HG03159 (cell line): ENCODE measurements around the gene FLNA.
"Not testable (repeated sequence)": the region's sequence is repeated elsewhere in the genome, so short reads cannot be mapped to it uniquely, and the experiment has no call there.

Source experiments
- ATAC-seq: cut with Tn5 transposase; IDR thresholded peaks from one replicate; pipeline ENCODE4 v1.9.1; 2021; ENCODE audit warnings: mild to moderate bottlenecking, moderate library complexity; ENCODE audit not compliant: unreplicated experiment

Gene FLNA

DNA sequence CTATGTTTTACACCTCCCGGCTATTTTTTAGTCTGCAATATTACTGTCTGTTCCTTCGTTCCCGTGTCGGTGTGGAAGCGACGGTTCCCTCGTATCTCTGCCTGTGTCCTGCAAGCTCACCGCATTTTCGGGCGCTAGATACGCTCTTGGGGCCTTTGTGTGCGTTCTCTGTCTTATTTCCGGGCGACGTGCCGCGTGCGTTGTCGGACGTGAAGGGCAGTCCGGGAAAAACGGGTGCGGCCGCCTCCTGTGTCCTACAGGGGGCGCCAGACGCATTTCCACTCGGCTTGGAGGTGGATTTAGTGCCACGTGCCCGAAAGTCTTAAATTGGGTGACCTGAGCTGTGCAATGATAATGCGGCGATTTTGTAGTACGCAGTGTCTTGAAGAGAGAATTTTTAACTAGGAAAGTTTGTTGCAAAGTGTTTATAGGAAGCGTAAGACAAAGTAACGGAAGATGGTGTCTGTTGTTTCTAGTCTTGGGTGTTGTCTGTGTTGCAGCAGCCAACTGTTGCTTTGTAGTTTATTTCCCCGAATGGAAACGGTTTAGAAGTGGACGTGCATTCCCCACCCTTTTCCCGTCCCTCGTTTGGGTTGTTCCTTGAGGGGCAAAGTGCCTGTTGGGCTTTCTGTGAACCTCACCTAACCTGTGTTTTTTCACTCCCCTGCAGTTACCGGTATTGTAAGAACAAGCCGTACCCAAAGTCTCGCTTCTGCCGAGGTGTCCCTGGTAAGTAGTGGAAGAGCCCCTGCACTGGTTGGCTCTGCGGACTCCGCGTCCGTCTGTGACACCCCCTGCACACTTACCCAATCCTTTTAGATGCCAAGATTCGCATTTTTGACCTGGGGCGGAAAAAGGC lies 24.5 kb upstream of the FLNA start:
- ATAC-seq = no peak

DNA sequence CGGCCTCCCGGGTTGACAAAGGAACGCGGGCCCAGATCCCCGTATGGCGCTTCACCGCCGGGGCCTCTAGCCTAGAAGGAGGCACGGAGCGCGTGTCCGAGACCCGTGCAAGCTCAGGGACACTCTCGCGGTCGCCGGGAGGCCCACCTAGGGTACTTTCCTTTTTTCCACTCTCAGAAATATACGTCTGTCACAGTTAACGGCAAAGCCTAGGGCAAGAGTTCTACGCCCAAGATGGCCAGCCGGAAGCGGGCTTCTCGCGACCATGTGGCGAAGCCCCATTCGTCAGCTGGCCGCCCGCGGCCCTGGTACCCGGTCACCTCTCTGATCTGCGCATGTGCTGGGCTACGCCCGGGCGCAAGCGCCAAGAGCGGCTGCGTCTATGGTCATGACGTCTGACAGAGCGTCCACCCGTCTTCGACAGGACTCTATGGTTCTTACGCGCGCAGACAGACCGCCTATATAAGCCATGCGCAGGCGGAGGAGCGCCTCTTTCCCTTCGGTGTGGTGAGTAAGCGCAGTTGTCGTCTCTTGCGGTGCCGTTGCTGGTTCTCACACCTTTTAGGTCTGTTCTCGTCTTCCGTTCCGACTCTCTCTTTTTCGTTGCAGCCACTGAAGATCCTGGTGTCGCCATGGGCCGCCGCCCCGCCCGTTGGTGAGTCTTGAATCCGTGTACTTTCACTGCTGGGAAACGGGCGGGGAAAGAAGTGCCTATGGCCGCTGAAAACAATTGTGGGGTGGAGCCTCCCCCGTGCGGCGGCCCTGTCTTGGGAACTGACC lies 23.6 kb upstream of the FLNA start, which contains the start of gene RPL10:
Gene RPL10, plus strand, starts transcription at position 490 of the 780 bp plus-strand sequence. Its CDS starts 143 bp downstream, at position 633.
- peak; percentile 76 for ATAC-seq

DNA sequence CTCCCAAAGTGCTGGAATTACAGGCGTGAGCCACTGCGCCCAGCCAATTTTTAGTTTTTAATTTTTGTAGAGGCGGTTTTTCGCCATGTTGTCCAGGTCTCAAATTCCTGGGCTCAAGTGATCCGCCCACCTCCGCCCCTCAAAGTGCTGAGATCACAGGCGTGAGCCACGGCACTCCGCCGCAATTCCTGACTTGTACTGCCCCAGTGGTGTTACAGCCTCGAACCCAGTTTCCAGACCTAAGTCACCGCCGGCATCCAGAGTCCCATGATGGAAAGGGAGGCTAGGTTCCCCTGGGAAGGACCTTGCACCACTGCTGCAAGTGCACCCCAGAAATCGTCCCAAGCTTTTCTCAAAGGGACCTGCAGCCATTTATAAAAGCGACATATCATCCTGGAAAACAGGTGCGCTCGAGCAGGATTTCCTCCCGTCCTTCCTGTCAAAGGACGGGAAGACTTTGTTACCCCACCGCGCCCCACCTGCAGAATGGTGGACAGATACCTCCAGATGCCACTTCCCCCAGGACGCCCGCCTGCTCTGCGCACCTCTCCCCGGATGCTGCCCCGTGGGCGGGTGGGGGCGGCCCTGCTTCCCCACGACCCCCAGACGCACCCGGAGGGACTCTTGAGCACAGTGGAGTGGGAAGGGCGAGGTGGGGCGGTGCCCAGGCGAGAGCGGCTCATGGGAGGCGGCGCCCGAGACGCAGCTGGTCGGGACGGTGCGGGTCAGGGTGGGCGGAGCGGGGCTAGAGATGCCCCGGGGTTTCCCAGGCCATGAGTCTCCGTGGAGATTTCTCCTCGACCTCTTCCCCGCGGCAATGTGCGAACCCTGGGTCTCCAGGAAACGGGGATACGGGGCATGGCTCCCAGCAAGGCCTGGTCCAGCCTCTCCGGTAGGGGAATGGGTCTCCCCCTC lies 22.8 kb upstream of the FLNA start:
- peak; percentile 41 for ATAC-seq

DNA sequence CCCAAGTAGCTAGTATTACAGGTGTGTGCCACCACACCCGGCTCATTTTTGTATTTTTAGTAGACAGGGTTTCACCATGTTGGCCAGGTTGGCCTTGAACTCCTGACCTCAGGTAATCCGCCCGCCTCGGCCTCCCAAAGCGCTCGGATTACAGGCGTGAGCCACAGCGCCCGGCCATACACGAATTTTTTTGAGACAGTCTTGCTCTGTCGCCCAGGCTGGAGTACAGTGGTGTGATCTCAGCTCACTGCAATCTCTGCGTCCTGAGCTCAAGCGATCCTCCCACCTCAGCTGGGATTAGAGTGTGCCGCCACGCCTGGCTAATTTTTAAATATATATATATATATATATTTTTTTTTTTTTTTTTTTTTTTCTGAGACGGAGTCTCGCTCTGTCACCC lies 21.9 kb upstream of the FLNA start:
- ATAC-seq = not testable (repeated sequence)

DNA sequence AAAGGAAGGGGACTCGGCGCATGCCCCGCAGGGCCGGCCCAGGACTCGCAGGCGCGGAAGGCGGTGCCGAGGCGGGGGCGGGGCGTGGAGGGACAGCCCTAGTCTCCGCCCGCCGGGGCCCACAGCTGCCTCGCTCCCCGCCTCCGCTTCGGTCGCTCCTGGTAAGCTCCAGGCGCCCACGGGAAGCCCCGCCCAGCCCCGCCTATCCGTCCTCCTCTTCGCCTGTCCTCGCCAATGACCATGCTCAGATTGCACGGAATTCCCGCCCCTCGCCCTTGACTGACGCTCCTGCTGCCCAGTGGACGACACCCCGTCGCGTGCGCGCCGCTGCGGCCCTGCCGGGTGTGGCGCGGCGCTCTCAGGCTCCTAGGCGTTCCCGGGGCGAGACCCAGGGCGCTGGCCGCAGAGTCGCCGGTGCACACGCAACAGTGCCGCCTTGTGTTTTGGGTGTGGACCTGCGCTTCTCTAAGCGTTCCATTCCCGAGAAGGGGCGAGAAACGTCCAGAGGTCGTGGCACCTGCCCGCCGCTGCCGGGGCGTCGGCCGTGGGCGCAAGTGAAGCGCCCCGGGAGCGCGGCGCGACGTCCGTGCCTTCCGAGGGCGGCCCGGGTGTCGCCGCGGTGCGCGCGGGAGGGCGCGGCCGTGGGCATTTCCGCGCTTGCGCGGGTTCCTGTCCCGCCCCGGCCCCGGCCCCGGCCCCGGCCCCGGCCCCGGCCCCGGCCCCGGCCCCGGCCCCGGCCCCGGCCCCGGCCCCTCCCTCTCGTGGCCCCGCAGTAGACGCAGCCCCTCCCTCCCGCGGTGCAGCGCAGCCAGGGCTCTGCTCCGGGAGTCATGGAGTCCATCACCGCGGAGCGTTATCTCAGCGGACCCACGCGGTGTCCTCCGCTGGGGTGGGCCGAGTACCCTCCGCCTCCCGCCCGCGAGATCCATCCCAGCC lies 15.6 kb upstream of the FLNA start:
- ATAC-seq = peak; percentile 61

DNA sequence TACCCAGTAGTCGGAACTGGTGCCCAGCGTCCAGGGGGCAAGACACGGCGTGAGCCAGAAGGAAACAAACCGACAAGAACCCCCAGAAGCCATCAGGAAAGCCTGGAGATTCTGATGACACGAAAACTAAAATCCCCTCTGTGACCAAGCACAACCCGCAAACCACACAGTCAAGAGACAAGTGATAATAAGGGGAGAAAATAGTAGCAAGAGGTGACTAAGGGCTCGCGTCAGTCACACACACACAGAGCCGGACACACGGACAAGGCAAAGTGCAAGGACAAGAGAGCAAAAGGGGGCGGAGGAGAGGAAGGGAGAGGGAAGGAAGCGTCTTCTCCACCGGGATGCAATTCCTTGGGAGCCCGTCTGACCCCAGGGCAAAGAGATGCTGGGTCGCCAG lies 14.2 kb upstream of the FLNA start:
- ATAC-seq = not testable (repeated sequence)

DNA sequence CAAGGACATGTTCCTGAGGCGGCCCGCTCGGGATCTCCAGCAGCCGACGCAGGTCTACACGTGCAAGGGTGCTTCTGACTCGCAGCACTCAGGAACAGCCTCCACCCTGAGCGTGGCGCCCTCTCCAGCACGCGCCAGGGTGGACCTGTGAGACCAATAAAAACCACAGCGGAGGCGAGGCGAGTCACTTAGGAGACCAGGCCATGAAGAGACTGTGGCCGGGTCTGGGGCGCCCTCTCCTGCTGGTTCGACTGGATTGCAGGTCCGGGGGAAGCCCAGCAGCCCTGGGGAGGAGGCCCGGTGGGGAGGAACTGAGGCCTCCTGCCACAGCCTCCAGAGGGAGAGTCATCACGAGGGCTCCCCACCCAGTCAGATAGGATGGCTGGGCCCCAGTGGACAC lies 13.7 kb upstream of the FLNA start:
- ATAC-seq = not testable (repeated sequence)

DNA sequence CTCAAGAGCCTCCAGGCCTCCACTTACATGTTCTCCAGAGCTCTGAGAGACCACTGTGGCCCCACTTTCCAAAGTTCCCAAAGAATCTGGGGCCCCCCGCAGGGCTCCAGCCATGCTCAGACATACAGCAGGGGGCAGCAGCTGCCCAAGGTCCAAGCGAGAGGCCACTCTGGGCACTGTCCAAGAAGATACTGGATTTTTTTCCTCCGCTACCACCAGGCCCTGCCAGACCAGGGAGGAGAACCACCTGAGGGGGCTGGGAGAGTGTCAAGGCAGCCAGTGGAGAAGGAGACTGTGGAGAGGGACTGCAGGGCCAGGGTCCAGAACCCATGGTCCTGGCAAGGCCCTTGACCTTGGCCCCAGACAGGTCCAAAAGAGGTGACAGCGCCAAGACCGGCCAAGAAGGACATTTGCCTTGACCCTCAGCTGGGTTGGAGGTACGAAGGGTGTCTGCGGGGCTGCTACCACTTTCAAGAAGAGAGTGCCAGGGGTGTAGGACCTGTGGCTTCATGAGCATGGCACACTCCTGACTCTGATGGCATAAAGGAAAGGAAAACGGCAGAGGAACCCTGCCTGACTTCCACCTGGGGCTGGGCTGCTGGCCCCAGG lies 10.0 kb upstream of the FLNA start:
- ATAC-seq = no peak

DNA sequence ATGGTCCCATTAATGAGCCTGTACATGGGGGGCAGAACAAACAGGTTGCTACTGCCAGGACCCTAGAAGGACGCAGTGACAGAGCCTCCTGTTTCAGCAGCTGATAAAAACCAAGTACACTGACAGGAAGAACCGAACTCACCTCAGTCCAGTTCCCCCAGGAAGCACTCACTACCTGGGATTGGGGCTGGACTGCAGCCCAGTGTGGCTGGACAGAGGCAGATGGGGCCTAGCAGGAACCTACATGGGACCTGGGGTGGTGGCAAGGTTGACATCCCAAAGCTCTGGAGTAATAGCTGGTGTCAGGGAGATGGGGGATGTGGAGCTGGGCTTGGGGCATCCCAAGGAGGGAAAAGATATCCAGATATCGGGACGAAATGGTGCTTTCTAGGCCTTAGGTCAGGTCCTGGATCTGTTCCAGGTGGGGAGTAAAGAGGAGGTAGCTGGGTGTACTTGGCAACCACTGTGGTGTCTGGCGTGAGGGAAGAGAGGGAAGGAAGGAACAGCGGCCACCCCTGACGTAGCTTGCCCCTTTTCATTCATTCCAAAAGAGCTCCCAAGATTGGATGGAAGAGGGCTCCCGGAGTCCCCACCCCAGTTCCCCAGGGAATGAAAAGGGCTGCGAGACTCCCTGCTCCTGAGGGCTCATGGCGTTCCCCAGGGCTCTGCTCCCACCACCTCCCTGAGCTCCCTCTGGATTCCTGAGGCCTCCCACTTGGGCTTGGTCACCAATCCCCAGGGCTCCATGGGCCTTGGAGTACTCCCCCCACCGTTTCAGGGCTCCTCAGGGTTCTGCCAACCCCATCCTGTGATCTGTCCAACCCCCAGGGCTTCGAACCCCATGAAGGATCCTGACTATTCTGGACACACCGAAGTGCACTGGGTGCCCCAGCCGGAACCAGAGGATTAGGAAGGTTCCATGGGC lies 9.2 kb upstream of the FLNA start:
- ATAC-seq = no peak

DNA sequence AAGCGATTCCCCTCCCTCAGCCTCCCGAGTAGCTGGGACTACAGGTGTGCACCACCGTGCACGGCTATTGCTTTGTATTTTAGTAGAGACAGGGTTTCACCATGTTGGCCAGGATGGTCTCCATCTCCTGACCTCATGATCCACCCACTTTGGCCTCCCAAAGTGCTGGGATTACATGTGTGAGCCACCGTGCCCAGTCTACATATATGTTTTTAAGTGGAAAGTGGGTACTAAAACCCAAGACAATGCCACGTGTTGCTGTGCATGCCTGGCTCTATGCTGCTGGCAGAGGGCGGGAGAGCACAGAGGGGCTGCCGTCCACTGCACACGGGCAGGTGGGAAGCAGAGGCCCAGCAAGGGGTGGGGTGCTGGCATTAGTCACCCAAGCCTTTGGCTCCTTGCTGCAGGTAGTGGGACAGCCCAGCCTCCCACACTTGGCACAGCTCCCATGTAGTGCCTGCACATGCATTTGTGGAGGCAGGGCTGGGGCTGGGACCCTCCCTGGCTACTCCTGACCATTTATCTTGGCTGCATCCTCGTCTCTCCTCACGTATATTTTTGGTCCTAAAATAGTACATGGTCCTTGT lies 8.1 kb upstream of the FLNA start:
- no peak for ATAC-seq

DNA sequence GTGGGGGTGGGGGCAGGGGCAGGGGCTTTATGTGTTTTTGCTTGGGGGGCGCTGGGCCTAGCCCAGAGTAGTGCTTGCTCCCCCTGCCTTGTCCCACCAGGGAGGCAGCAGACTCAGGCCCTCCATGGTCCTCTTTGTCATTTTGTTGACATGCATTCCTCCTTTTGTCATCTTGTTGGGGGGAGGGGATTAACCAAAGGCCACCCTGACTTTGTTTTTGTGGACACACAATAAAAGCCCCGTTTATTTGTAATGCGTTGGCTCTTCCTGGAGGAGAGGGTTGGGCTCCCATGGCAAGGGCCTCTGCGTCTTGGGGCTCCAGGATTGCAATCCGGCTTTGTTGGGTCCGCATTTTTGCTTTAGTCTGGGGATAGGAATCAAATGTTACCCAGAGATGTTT lies 6.8 kb upstream of the FLNA start:
- no peak for ATAC-seq

DNA sequence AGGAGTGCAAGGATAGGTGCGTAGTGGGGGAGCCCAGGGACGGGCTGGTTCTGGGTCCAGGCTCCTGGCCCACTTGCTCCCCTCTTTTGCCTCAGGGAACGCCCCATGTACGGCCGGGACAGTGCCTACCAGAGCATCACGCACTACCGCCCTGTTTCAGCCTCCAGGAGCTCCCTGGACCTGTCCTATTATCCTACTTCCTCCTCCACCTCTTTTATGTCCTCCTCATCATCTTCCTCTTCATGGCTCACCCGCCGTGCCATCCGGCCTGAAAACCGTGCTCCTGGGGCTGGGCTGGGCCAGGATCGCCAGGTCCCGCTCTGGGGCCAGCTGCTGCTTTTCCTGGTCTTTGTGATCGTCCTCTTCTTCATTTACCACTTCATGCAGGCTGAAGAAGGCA lies 6.4 kb upstream of the FLNA start:
- ATAC-seq = no peak

DNA sequence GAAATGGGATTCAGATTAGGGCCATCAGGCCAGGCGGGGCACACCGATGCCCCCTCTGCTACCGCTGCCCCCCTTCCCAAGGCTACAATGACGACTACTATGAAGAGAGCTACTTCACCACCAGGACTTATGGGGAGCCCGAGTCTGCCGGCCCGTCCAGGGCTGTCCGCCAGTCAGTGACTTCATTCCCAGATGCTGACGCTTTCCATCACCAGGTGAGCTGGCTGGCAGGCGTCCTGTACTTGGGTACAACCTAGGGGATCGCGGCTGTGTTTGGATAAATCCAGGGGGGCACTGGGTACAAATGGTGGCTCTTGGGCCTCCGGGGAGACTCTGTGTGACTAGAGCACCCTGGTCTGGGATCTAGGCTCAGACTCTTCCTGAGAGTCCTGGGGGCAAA lies 5.7 kb upstream of the FLNA start:
- ATAC-seq = no peak

DNA sequence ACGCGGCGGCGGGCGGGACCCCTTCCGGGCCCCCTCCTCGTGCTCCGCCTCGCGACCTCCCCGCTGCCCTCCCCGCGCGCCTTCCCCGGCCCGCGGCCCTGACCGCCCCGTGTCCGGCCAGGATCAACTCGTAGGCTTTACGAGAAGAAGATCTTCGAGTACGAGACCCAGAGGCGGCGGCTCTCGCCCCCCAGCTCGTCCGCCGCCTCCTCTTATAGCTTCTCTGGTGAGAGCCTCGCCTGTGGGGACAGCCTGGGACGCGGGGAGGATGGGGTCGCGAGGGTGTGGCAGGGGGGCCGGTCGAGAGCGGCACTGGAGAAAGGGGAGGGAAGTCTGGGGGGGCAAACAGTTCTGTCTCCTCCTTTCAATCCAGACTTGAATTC lies 5.1 kb upstream of the FLNA start:
- no peak for ATAC-seq

DNA sequence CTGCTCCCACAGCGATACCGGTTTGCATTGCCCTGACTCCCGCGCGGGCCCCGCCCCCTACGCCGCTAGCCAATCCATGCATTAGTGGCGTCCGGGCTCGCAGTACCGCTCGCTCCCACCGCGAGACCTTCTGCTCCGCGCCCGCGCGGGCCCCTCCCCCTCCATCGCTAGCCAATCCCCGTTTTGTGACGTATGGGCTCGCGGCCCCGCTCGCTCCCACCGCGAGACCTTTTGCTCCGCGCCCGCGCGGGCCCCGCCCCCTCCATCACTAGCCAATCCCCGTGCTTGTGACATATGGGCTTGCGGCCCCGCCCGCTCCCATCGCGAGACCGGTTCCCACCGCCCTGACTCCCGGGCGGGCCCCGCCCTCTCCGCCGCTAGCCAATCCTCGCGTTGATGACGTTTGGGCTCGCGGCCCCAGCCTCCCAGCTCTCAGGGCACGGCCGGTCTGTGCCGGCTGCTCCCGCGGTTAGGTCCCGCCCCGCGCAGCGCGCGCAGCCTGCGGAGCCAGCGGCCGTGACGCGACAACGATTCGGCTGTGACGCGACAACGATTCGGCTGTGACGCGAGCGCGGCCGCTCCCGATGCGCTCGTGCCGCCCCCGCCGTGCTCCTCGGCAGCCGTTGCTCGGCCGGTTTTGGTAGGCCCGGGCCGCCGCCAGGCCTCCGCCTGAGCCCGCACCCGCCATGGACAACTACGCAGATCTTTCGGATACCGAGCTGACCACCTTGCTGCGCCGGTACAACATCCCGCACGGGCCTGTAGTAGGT lies 4.5 kb upstream of the FLNA start, which contains the start of gene EMD:
Gene EMD, plus strand, starts transcription at position 497 of the 770 bp plus-strand sequence. Its CDS starts 190 bp downstream, at position 687.
- peak; percentile 80 for ATAC-seq

DNA sequence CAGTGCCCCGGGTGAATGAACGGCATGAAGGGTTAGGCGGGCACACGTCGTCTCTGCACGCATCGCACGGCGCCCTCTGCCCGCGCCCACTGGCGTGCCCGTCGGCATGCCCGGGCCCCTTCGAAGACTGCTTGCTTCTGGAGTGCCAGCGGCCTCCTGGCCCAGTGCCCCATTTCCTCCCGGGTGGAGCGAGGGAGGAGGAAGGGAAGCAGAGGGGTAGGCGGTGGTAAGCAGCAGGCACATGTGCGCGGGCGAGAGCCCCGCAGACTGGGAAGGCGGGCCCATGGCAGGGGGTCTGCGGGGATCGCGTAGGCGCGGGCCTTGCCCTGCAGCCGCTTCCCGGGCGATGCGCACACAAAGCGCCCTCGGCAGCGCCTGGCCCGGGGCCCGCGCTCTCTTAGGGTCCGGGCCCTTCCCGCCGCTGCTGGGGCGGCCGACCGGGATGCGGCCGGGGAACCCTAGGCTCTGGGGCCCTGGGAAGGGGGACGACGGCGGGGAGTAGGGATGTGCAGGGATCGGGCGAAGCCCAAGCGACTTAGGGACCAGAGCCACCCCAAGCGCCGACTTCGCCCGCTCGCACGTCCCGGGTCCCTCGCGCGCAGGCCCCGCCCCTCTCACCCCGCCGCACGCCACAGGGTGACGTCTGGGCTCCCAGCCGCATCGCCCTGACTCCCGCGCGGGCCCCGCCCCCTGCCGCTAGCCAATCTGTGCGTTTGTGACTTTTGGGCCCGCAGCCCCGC lies 3.8 kb upstream of the FLNA start:
- peak; percentile 0 for ATAC-seq
